Hepatocyte (in vitro differentiated cells): Measurements from ENCODE around the gene TOX2.

Source experiments
- EZH2 ChIP-seq: fragments of 200-600 bp; sonication (generic); IDR thresholded peaks from 2 replicates; pipeline ENCODE4 v1.6.1; 2016; ENCODE audit warnings: antibody characterized with exemption, mild to moderate bottlenecking, borderline replicate concordance
- EZH2phosphoT487 ChIP-seq: fragments of 200-600 bp; sonication (generic); IDR thresholded peaks from one replicate; pipeline ENCODE4 v1.6.1; 2018; ENCODE audit warnings: antibody characterized with exemption, mild to moderate bottlenecking, low read depth, moderate library complexity; ENCODE audit not compliant: unreplicated experiment, severe bottlenecking
- TF ChIP-seq, protein P1 (sequence below): fragments of 200-600 bp; sonication (generic); IDR thresholded peaks from 2 replicates; pipeline ENCODE4 v1.5.1; 2016; ENCODE audit warnings: antibody characterized with exemption, mild to moderate bottlenecking; ENCODE audit not compliant: poor library complexity

DNA sequence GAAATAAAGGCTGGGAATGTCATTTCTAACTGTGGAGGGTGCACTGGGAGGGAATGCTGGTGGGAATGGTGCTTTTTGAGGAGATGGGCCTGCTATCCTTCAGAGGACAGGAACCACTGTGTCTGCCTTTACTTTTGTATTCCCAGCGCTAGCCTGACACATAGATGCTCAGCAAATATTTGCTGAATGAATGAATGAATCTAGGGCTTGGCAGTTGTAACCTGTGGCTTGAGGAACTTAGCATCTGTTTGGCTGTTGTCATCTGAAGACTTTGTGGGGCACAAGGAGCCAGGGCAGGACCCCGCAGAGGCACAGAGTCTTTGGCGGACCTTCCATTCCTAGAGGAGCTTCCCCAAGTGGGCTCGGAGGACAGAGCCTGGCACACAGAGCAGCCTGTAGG, 6.1 kb downstream of the TOX2 start:
- TF ChIP-seq, protein P1, sequence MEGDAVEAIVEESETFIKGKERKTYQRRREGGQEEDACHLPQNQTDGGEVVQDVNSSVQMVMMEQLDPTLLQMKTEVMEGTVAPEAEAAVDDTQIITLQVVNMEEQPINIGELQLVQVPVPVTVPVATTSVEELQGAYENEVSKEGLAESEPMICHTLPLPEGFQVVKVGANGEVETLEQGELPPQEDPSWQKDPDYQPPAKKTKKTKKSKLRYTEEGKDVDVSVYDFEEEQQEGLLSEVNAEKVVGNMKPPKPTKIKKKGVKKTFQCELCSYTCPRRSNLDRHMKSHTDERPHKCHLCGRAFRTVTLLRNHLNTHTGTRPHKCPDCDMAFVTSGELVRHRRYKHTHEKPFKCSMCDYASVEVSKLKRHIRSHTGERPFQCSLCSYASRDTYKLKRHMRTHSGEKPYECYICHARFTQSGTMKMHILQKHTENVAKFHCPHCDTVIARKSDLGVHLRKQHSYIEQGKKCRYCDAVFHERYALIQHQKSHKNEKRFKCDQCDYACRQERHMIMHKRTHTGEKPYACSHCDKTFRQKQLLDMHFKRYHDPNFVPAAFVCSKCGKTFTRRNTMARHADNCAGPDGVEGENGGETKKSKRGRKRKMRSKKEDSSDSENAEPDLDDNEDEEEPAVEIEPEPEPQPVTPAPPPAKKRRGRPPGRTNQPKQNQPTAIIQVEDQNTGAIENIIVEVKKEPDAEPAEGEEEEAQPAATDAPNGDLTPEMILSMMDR: no peak
- TF ChIP-seq EZH2phosphoT487: no peak
- no peak for TF ChIP-seq EZH2
